Measurements from ENCODE around the gene PLEKHM1. TPM values are rescaled to one million over a fixed set of nuclear protein-coding genes. Genes with fewer than 3 reads are reported as not detected.
A peak's percentile ranks its signal among the peaks of the same experiment; 100 is the strongest.

PLEKHM1 gene
- total and polyA plus RNA-seq, 2 of the 13 experiments (the other 11 are each of a cell fraction or from before 2014, with no cell fraction given), result 7.6 to 13.5 TPM

DNA sequence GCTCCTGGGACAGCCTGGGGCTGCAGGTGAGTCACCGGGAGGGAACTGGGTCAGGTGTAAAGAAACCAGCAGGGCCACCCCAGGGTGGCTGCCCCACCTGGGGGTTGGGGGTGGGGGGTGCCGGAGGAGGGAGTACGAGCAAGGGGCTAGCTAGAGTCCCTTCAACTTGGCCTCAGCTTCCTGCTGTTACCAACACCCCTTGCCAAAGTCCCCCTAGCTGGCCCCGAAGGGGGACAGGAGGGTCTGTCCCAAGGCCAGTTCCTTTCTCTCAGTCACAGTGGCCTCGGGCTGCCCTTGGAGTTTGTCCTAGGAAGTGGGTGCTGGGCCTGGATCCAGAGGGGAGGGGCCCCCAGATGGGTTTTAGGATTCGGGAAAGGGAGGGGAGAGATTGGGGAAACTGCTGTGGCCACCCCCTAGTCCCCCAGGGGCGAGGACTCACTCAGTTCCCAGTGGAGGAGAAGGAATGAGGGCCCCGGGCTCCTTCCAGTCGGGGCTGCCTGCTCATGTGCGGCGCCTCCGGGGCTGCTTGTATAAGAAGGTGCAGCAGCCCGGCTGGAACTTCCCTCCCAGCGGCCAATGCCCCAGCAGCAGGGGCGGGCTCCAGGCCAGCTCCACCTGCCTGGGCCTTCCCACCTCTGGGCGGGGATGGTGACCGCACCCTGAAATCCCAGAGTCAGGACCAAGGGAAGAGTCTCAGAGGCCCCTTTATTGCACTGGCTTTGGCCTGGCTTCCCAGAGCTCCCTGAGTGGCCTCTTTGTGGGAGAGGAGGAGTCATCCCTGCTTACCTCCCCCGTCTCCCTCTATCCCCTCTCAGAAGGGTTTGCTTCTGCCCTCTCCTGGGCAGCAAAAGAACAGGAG is 65.2 kb downstream of the PLEKHM1 start (continued):
- no peak for TF ChIP-seq ZNF318 (CRISPR knock-in tag; IDR thresholded peaks at IDR 0.05)
- no peak for TF ChIP-seq ZBTB10 (CRISPR knock-in tag; IDR thresholded peaks at IDR 0.05; ENCODE audit: borderline replicate concordance)
- TF ChIP-seq SP4 (CRISPR knock-in tag; IDR thresholded peaks at IDR 0.05), result peak; percentile 74
- 0 out of 2 replicates have a peak, but pooled peaks have one; percentile 48 for TF ChIP-seq SMYD3 (CRISPR knock-in tag; IDR thresholded peaks at IDR 0.05)
- TF ChIP-seq ZNF552 (CRISPR knock-in tag; IDR thresholded peaks at IDR 0.05; ENCODE audit: borderline replicate concordance), result 0 out of 2 replicates have a peak, but pooled peaks have one; percentile 83
- no peak for TF ChIP-seq BCLAF1 (IDR thresholded peaks at IDR 0.05)
- no peak for TF ChIP-seq ZNF841 (CRISPR knock-in tag; IDR thresholded peaks at IDR 0.05; ENCODE audit: borderline replicate concordance)
- TF ChIP-seq, protein P1, sequence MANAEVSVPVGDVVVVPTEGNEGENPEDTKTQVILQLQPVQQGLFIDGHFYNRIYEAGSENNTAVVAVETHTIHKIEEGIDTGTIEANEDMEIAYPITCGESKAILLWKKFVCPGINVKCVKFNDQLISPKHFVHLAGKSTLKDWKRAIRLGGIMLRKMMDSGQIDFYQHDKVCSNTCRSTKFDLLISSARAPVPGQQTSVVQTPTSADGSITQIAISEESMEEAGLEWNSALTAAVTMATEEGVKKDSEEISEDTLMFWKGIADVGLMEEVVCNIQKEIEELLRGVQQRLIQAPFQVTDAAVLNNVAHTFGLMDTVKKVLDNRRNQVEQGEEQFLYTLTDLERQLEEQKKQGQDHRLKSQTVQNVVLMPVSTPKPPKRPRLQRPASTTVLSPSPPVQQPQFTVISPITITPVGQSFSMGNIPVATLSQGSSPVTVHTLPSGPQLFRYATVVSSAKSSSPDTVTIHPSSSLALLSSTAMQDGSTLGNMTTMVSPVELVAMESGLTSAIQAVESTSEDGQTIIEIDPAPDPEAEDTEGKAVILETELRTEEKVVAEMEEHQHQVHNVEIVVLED (CRISPR knock-in tag; IDR thresholded peaks at IDR 0.05; ENCODE audit: borderline replicate concordance), result peak; percentile 30; the same call in 1 of the 2 replicates
- peak; percentile 31; the same call in 1 of the 2 replicates for TF ChIP-seq SIN3B (IDR thresholded peaks at IDR 0.05; ENCODE audit: low read length)
- peak; percentile 79 for TF ChIP-seq GABPB1 (CRISPR knock-in tag; IDR thresholded peaks at IDR 0.05)
- no peak for TF ChIP-seq RAD51 (IDR thresholded peaks at IDR 0.05; ENCODE audit: borderline replicate concordance)
- peak; percentile 64; the same call in 1 of the 2 replicates for TF ChIP-seq MIXL1 (CRISPR knock-in tag; IDR thresholded peaks at IDR 0.05)
